Umbilical cord (tissue), 2 donors: Measurements from ENCODE around the gene ST6GALNAC2. TPM values are rescaled to one million over a fixed set of nuclear protein-coding genes. Genes with fewer than 3 reads are reported as not detected.
"Not testable (repeated sequence)": the region's sequence is repeated elsewhere in the genome, so short reads cannot be mapped to it uniquely, and the experiment has no call there.

Experiments
- DNase-seq: peaks from one replicate; pipeline ENCODE4 v3.0.0-alpha.2; 2015; ENCODE audit warnings: low spot score
- total RNA-seq: library from RNA; depleted of rRNA; stranded (reverse); fragments of >200 nt; gene quantifications from one replicate; pipeline ENCODE4 v1.2.3, GENCODE V29; 2014; ENCODE audit warnings: low replicate concordance; ENCODE audit not compliant: insufficient read depth

The ST6GALNAC2 gene
- not detected for total RNA-seq

- DNase-seq, result peak; percentile 46
Measured at GRCh38 chr17:76585649-76586593, at the start of gene ST6GALNAC2. ST6GALNAC2 (minus strand) TSS chr17:76585860; CDS start chr17:76585808, 52 bp downstream.

- DNase-seq, result no peak
Measured at GRCh38 chr17:76635039-76635438, 49.4 kb upstream of the ST6GALNAC2 start.

GRCh38 chr17:76633628-76634328 lies 48.1 kb upstream of the ST6GALNAC2 start:
- DNase-seq, result no peak

- peak; percentile 34 for DNase-seq
Measured at GRCh38 chr17:76631821-76632565, 46.3 kb upstream of the ST6GALNAC2 start.

- no peak for DNase-seq
Measured at GRCh38 chr17:76630151-76630550, 44.5 kb upstream of the ST6GALNAC2 start.

- no peak for DNase-seq
Measured at GRCh38 chr17:76627510-76627909, 41.9 kb upstream of the ST6GALNAC2 start.

GRCh38 chr17:76626442-76626841 lies 40.8 kb upstream of the ST6GALNAC2 start:
- no peak for DNase-seq

GRCh38 chr17:76625496-76625895 lies 39.8 kb upstream of the ST6GALNAC2 start:
- DNase-seq, result no peak

GRCh38 chr17:76623271-76624146 lies 37.8 kb upstream of the ST6GALNAC2 start:
- peak; percentile 66 for DNase-seq

- no peak for DNase-seq
Measured at GRCh38 chr17:76617838-76618237, 32.2 kb upstream of the ST6GALNAC2 start.

- no peak for DNase-seq
Measured at GRCh38 chr17:76614912-76615617, 29.4 kb upstream of the ST6GALNAC2 start.

- peak; percentile 59 for DNase-seq
Measured at GRCh38 chr17:76614064-76614759, 28.6 kb upstream of the ST6GALNAC2 start.

- DNase-seq, result no peak
Measured at GRCh38 chr17:76612977-76613851, 27.6 kb upstream of the ST6GALNAC2 start.

GRCh38 chr17:76612465-76612864 lies 26.8 kb upstream of the ST6GALNAC2 start:
- DNase-seq, result no peak

- DNase-seq, result no peak
Measured at GRCh38 chr17:76611758-76612157, 26.1 kb upstream of the ST6GALNAC2 start.

GRCh38 chr17:76611080-76611749 lies 25.6 kb upstream of the ST6GALNAC2 start:
- not testable (repeated sequence) for DNase-seq

- DNase-seq, result not testable (repeated sequence)
Measured at GRCh38 chr17:76606685-76607084, 21.0 kb upstream of the ST6GALNAC2 start.

- no peak for DNase-seq
Measured at GRCh38 chr17:76601065-76601464, 15.4 kb upstream of the ST6GALNAC2 start.
